Measurements from ENCODE around the gene UCN3. TPM values are rescaled to one million over a fixed set of nuclear protein-coding genes. Genes with fewer than 3 reads are reported as not detected.
A peak's percentile ranks its signal among the peaks of the same experiment; 100 is the strongest.
"Not testable (repeated sequence)": the region's sequence is repeated elsewhere in the genome, so short reads cannot be mapped to it uniquely, and the experiment has no call there.

UCN3 gene
- total and polyA plus RNA-seq, 5 experiments from 2014 or later: not detected

DNA sequence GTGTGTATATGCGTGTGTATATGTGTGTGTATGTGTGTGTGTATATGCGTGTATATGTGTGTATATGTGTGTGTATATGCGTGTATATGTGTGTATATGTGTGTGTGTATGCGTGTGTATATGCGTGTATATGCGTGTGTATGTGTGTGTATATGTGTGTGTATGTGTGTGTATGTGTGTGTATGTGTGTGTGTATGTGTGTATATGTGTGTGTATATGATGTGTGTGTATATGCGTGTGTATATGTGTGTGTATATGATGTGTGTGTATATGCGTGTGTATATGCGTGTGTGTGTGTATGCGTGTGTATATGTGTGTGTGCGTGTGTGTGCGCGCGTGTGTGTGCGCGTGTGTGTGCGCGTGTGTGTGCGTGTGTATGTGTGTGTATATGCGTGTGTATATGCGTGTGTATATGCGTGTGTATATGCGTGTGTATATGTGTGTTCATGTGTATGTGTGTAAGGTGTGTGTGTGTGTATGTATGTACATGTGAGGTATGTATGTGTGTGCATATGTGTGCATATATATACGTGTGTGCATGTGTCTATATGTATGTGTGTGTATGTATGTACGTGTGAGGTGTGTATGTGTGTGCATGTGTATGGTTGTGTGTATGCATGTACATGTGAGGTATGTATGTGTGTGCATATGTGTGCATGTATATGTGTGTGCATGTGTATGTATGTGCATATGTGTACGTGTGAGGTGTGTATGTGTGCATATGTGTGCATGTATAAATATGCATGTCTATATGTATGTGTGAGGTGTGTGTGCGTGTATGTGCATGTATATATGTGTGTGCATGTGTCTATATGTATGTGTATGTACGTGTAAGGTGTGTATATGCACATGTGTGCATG is 6.0 kb downstream of the UCN3 start:
- Mint-ChIP-seq H3K9me3 (peaks cover 0 to 15% (median 0%) of the 10 kb centered on the region in 9 donors), H3K4me1 (peaks cover 0 to 6% (median 0%) of the 10 kb centered on the region in 4 donors), H3K27me3 (peaks cover 4 to 16% (median 9%) of the 10 kb centered on the region in 5 donors), H3K36me3 (no peaks in the 10 kb centered on the region), H3K27ac (peak overlapping the region in 5 of 10 donors; percentile 14 to 49 (median 27)), H3K4me3 (no peak overlapping the region)
- POLR2A ChIA-PET: interaction anchor here (0.6 kb wide), 1 partner anchor 12 kb away, joined by 5 read pairs; no protein-coding TSS in a partner anchor
- ATAC-seq (no peak), DNase-seq (no peak)

DNA sequence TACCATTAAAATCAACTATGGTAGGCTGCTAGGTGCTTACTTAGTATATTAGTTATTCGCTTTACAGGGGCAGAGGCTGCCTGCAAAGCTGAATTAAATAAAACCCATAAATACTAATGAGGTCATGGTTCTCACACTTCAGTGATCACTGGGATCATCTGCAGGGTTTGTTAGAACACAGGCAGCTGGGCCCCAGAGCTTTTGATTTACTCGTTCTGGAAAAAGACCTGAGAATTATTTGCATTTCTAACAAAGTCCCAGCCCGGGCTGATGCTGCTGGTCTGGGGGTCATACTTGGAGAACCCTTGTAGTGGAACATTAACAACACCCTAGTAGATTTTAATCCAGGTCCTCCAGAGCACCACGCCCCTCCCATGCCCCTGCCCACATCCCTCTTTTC is 8.5 kb downstream of the UCN3 start:
- ATAC-seq (no peak), DNase-seq (no peak)
- H3K27ac Mint-ChIP-seq: no peak overlapping the region
- H3K4me1 Mint-ChIP-seq: peaks cover 0 to 6% (median 0%) of the 10 kb centered on the region in 4 donors
- H3K4me3 Mint-ChIP-seq: no peak overlapping the region
- H3K9me3 Mint-ChIP-seq: peaks cover 0 to 15% (median 0%) of the 10 kb centered on the region in 9 donors
- no peaks in the 10 kb centered on the region for H3K36me3 Mint-ChIP-seq
- H3K27me3 Mint-ChIP-seq: peaks cover 4 to 16% (median 7%) of the 10 kb centered on the region in 5 donors
- POLR2A ChIA-PET: no interaction called here

DNA sequence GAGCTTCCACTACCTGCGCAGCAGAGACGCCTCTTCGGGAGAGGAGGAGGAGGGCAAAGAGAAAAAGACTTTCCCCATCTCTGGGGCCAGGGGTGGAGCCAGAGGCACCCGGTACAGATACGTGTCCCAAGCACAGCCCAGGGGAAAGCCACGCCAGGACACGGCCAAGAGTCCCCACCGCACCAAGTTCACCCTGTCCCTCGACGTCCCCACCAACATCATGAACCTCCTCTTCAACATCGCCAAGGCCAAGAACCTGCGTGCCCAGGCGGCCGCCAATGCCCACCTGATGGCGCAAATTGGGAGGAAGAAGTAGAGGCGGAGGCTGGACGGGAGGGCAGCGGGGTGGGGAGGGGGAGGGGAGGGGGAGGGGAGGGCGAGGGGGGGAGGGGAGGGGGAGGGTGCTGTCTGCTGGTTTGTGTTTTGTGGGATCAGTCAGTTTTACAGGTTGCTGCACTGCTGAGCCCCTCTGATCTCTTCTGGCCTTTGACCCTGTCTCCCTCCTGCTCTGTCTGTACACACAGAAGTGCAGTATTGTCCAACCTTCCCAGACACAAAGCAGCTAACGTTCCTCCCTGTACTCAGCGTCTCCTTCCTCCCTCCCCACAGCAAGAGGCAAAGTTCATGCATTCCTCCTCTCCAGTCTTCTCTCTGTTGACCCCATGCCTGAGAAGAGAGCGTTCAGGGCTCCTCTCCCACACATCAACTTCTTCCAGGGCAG is 9.3 kb downstream of the UCN3 start:
- H3K27me3 Mint-ChIP-seq: peaks cover 4 to 16% (median 7%) of the 10 kb centered on the region in 5 donors
- peaks cover 0 to 6% (median 0%) of the 10 kb centered on the region in 4 donors for H3K4me1 Mint-ChIP-seq
- POLR2A ChIA-PET: no interaction called here
- ATAC-seq: no peak
- no peaks in the 10 kb centered on the region for H3K36me3 Mint-ChIP-seq
- H3K27ac Mint-ChIP-seq: peak overlapping the region in 4 of 10 donors; percentile 55 to 67 (median 62)
- H3K9me3 Mint-ChIP-seq: peaks cover 0 to 15% (median 0%) of the 10 kb centered on the region in 9 donors
- DNase-seq: no peak
- H3K4me3 Mint-ChIP-seq: no peak overlapping the region

DNA sequence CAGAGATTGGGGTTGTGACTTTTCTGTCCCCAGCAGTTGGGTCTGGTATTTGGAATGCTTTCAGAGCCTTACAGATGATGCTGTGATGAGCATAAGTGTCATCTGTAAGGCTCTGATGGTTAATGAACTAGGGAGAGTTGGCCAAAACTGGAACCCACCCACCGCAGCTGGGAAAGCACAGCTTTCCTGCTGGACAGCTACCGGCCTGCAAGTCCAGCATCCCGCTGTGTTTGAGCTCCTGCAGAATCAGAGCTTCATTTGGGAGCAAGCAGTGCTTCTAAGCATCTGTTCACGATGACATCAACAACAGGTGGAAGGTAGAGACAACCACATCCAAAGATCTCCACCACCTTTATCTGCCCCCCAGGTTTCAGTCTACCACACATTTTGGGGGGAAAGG is 11.7 kb downstream of the UCN3 start:
- H3K36me3 Mint-ChIP-seq: no peaks in the 10 kb centered on the region
- H3K27me3 Mint-ChIP-seq: peaks cover 4 to 16% (median 7%) of the 10 kb centered on the region in 5 donors

DNA sequence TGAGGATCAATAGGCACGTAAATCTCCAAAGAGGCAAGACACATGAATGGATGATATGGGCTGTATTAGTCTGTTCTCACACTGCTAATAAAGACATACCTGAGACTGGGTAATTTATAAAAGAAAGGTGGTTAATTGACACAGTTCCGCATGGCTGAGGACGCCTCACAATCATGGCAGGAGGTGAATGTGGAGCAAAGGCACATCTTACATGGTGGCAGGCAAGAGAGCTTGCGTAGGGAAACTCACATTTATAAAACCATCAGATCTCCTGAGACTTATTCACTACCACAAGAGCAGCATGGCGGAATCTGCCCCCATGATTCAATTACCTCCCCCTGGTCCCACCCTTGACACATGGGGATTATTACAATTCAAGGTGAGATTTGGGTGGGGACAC is 14.4 kb downstream of the UCN3 start:
- ATAC-seq, H3K36me3 Mint-ChIP-seq, H3K9me3 Mint-ChIP-seq, H3K4me3 Mint-ChIP-seq, H3K27ac Mint-ChIP-seq, DNase-seq, POLR2A ChIA-PET, H3K4me1 Mint-ChIP-seq: not testable (repeated sequence)
- peaks cover 3 to 13% (median 11%) of the 10 kb centered on the region in 5 donors for H3K27me3 Mint-ChIP-seq

More for the DNA sequence above, 11.7 kb downstream of the UCN3 start:
- Mint-ChIP-seq H3K4me3 (no peak overlapping the region), H3K4me1 (no peaks in the 10 kb centered on the region), H3K9me3 (peaks cover 0 to 6% (median 0%) of the 10 kb centered on the region in 9 donors), H3K27ac (no peak overlapping the region)
- POLR2A ChIA-PET: no interaction called here
- DNase-seq (no peak), ATAC-seq (no peak)

DNA sequence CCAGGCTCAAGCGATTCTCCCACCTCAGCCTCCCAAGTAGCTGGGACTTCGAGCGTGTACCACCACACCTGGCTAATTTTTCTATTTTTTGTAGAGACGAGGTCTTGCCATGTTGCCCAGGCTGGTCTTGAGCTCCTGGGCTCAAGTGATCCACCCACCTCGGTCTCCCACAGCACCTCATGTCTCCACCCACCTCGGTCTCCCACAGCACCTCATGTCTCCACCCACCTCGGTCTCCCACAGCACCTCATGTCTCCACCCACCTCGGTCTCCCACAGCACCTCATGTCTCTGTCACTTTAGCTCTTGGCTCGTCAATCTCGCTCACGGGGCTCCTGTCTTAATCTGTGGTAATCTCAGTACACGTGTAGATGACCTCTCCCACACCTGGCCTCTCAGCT is 15.6 kb downstream of the UCN3 start:
- H3K4me3 Mint-ChIP-seq, DNase-seq, H3K27me3 Mint-ChIP-seq, H3K27ac Mint-ChIP-seq, POLR2A ChIA-PET, H3K4me1 Mint-ChIP-seq, ATAC-seq, H3K36me3 Mint-ChIP-seq, H3K9me3 Mint-ChIP-seq: not testable (repeated sequence)

DNA sequence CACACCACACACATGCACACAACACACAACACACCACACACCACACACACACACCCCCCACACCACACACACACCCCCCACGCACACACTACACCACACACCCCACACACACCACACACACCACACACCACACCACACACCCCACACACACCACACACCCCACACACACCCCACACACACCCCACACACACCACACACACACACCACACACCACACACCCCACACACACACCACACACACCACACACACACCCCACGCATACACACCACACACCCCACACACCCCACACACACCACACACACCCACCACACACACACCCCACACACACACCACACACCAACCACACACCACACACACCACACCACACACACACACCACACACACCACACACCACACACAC is 16.4 kb downstream of the UCN3 start:
- no peak for DNase-seq
- no peak for ATAC-seq
- peaks cover 0 to 10% (median 2%) of the 10 kb centered on the region in 5 donors for H3K27me3 Mint-ChIP-seq
- POLR2A ChIA-PET: no interaction called here
- H3K36me3 Mint-ChIP-seq: no peaks in the 10 kb centered on the region
- no peak overlapping the region for H3K4me3 Mint-ChIP-seq
- peaks cover 0 to 6% (median 0%) of the 10 kb centered on the region in 9 donors for H3K9me3 Mint-ChIP-seq
- H3K4me1 Mint-ChIP-seq: no peaks in the 10 kb centered on the region
- H3K27ac Mint-ChIP-seq: no peak overlapping the region

DNA sequence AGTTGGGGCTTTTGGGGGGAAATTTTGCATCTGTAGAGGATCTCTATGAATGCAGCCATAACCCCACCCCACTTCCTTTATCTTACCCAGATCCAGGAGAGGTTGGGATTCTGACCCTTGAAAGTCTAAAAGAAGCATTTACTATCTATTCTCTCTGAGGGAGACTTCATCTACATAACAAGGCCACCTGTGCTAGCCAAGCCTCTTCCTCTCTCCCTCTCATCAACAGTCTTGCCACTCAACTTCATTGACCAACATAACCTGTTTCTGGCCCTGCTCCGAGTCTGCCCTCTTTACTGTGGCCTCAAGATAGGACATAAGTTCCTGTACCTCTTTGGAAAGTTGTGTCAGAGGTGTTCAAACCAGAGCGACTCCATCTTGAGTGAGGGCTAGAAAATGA is 20.5 kb downstream of the UCN3 start:
- DNase-seq (no peak), ATAC-seq (no peak)
- H3K36me3 Mint-ChIP-seq: peaks cover 0 to 7% (median 6%) of the 10 kb centered on the region in 3 donors
- H3K27ac Mint-ChIP-seq: no peak overlapping the region
- H3K27me3 Mint-ChIP-seq: peaks cover 0 to 14% (median 8%) of the 10 kb centered on the region in 5 donors
- H3K4me1 Mint-ChIP-seq: no peaks in the 10 kb centered on the region
- POLR2A ChIA-PET: no interaction called here
- H3K4me3 Mint-ChIP-seq: no peak overlapping the region
- peaks cover 4 to 23% (median 18%) of the 10 kb centered on the region in 9 donors for H3K9me3 Mint-ChIP-seq

DNA sequence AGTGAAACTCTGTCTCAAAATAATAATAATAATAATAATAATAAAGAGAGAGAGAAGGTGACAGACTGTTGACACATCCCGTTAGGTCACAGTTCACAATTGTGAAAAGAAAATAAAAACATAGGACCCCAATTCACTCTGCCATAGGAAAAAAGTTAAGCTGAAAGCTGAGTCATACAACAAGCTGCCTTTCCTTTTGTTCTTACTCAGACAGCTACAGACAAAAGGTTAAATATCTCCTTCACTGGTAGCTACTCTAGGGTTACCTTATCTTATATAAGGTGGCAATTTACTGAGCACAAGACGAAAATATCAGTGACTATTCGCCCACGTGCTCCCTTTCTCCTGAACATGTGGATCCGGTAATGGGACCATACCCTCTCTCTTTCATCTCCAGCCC is 22.4 kb downstream of the UCN3 start:
- H3K4me1 Mint-ChIP-seq: no peaks in the 10 kb centered on the region
- ATAC-seq (no peak), DNase-seq (no peak)
- H3K27me3 Mint-ChIP-seq: peaks cover 0 to 14% (median 8%) of the 10 kb centered on the region in 5 donors
- POLR2A ChIA-PET: no interaction called here
- H3K9me3 Mint-ChIP-seq: peaks cover 10 to 42% (median 36%) of the 10 kb centered on the region in 9 donors
- H3K27ac Mint-ChIP-seq: no peak overlapping the region
- H3K4me3 Mint-ChIP-seq: no peak overlapping the region
- peaks cover 0 to 24% (median 15%) of the 10 kb centered on the region in 3 donors for H3K36me3 Mint-ChIP-seq

DNA sequence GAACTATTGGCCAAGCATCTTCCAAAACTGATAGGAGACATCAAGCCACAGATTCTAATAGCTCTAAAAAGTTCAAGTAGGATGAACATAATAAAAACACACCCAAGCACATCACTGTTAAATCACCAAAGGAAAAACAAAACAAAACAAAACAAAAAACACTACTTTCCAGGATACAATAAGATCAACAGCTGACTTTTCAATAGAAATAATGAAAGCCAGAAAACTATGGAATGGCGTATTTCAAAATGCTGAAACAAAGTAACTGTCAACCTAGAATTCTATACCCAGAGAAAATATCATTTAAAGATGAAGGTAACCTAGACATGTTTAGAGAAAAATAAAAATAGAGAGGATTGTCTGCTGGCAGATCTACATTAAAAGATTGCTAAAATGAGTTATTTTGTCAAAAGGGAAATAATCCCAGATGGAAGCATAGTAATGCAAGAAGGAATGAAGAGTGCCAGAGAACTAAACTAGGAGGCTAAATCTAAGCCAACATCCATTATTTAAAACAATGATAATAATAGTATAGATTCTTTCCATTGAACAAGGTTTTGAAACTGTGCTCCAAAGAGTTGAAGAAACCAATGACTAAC is 25.9 kb downstream of the UCN3 start:
- H3K36me3 Mint-ChIP-seq: peaks cover 0 to 32% (median 19%) of the 10 kb centered on the region in 3 donors
- no peak overlapping the region for H3K4me3 Mint-ChIP-seq
- no peak overlapping the region for H3K27ac Mint-ChIP-seq
- POLR2A ChIA-PET: no interaction called here
- no peak for ATAC-seq
- DNase-seq: no peak
- H3K9me3 Mint-ChIP-seq: peaks cover 10 to 52% (median 40%) of the 10 kb centered on the region in 9 donors
- peaks cover 9 to 19% (median 12%) of the 10 kb centered on the region in 5 donors for H3K27me3 Mint-ChIP-seq
- no peaks in the 10 kb centered on the region for H3K4me1 Mint-ChIP-seq

DNA sequence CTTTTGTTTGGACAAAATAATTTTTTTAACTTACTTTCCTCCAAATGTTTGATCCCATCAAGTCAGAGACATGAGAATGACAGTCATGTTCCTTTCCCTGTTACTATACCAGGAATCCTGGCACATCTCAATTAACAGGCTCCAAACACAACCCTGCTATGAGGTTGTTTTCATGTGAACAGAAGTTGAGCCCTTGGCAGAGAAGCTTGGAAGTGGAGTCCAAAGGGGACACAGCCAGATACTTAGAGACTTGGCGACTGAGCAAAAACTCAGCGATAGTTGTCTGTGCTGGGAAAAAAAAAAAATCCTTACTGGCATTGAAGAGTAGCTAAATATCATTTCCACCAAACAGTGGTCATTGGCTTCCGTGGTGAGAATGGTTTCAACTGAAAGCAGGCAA is 27.0 kb downstream of the UCN3 start:
- Mint-ChIP-seq H3K27me3 (peaks cover 8 to 16% (median 11%) of the 10 kb centered on the region in 5 donors), H3K4me1 (no peaks in the 10 kb centered on the region), H3K4me3 (no peak overlapping the region), H3K36me3 (peaks cover 0 to 32% (median 19%) of the 10 kb centered on the region in 3 donors), H3K27ac (no peak overlapping the region), H3K9me3 (peaks cover 10 to 52% (median 40%) of the 10 kb centered on the region in 9 donors)
- DNase-seq (no peak), ATAC-seq (no peak)
- POLR2A ChIA-PET: no interaction called here

DNA sequence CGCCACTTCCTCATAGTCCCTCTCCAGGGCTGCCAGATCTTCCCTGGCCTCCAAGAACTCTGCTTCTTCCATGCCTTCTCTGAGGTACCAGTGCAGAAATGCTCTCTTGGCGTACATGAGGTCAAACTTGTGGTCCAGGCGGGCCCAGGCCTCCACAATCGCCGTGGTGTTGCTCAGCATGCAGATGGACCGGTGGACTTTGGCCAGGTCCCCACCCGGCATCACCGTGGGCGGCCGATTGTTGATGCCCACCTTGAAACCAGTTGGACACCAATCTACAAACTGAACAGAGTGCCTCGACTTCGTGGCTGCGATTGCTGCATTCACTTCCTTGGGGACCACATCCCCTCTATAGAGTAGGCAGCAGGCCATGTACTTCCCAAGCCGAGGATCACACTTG is 28.8 kb downstream of the UCN3 start:
- peaks cover 2 to 26% (median 18%) of the 10 kb centered on the region in 3 donors for H3K36me3 Mint-ChIP-seq
- POLR2A ChIA-PET: no interaction called here
- H3K27me3 Mint-ChIP-seq: peaks cover 6 to 27% (median 16%) of the 10 kb centered on the region in 5 donors
- ATAC-seq (no peak), DNase-seq (no peak)
- H3K27ac Mint-ChIP-seq: no peak overlapping the region
- H3K4me1 Mint-ChIP-seq: peaks cover 0 to 4% (median 0%) of the 10 kb centered on the region in 4 donors
- no peak overlapping the region for H3K4me3 Mint-ChIP-seq
- peaks cover 10 to 46% (median 34%) of the 10 kb centered on the region in 9 donors for H3K9me3 Mint-ChIP-seq
